HepG2 (cell line): ENCODE results near the gene ATP8B1. TPM values are rescaled to one million over a fixed set of nuclear protein-coding genes. Genes with fewer than 3 reads are reported as not detected.

Experiments used
- ATAC-seq: fragments of 200-7000 bp; cut with Tn5 transposase; 3 replicates; pipeline ENCODE4 v1.9.1; 2020; ENCODE audit warnings: mild to moderate bottlenecking, moderate library complexity
- BruUV-seq: library from RNA; stranded (reverse); fragments of 400-500 nt; replicated peaks from 2 replicates; lab custom pipeline; 2021; lab: Mats Ljungman, UMichigan
- CTCF ChIA-PET: fragments of 300-600 bp; formaldehyde crosslinking; extraction: SDS; loops from one replicate; lab custom pipeline; 2021; ENCODE audit warnings: low total read pairs, inconsistent platforms, low intra/inter-chr PET ratio; lab: Yijun Ruan, JAX
- POLR2A ChIA-PET: fragments of 350-600 bp; sonication (Branson Sonifier 250); formaldehyde crosslinking; loops from one replicate; lab custom pipeline; 2020; ENCODE audit warnings: antibody characterized with exemption, inconsistent platforms; lab: Yijun Ruan, JAX
- DNase-seq: peaks from one replicate; pipeline ENCODE4 v3.0.0-alpha.2; 2015; ENCODE audit warnings: low spot score
- FAIRE-seq: peaks from 3 replicates; lab custom pipeline; 2011; peaks lifted over from hg19 to GRCh38; lab: Jason Lieb, UNC
- H2AFZ ChIP-seq: one replicate; pipeline ENCODE4 v1.6.1; 2011; ENCODE audit warnings: low read length, inconsistent platforms
- H3K27ac ChIP-seq: fragments of 300-600 bp; 3 replicates; pipeline ENCODE4 v1.8.0; 2011; ENCODE audit warnings: mixed run types, mild to moderate bottlenecking, mixed read lengths, low read length, inconsistent platforms; ENCODE audit not compliant: insufficient read depth; ENCODE audit errors: extremely low read length
- H3K27me3 ChIP-seq, 2 experiments: fragments of 200-600 bp in 1 of 2; 2 replicates in 1 of 2; 3 replicates in 1 of 2; pipeline versions ENCODE4 v1.6.0 to v1.8.0; 2011; ENCODE audit warnings: low read length in 2 of 2, mild to moderate bottlenecking in 2 of 2, moderate library complexity in 2 of 2, inconsistent platforms in 1 of 2; ENCODE audit not compliant: insufficient read depth in 2 of 2, control insufficient read depth in 1 of 2
- H3K36me3 ChIP-seq, 2 experiments: fragments of 200-600 bp in 1 of 2; replicated peaks in 1 of 2; 2 replicates in 1 of 2; 3 replicates in 1 of 2; pipeline versions ENCODE4 v1.5.1 to v1.8.0; 2011; ENCODE audit warnings: low read length in 2 of 2, inconsistent platforms in 1 of 2; ENCODE audit not compliant: insufficient read depth in 2 of 2, control insufficient read depth in 1 of 2
- H3K4me1 ChIP-seq: 2 replicates; pipeline ENCODE4 v1.5.1; 2012; ENCODE audit warnings: low read length, inconsistent platforms; ENCODE audit not compliant: insufficient read depth
- H3K4me2 ChIP-seq: 2 replicates; pipeline ENCODE4 v1.6.0; 2011; ENCODE audit warnings: low read depth, low read length, inconsistent platforms
- H3K4me3 ChIP-seq, 3 experiments: fragments of 200-600 bp in 1 of 3; sonication (generic), shearing (Covaris generic) in 1 of 3; replicated peaks in 1 of 3; 2 replicates each; pipeline ENCODE4 v1.5.1; 2011 to 2016; ENCODE audit warnings: low read length in 3 of 3, inconsistent platforms in 2 of 3, low read depth in 2 of 3, mild to moderate bottlenecking in 2 of 3, control low read depth in 1 of 3, mixed read lengths in 1 of 3; ENCODE audit not compliant: insufficient read depth in 1 of 3
- H3K79me2 ChIP-seq: one replicate; pipeline ENCODE4 v1.6.1; 2011; ENCODE audit warnings: low read length, inconsistent platforms; ENCODE audit not compliant: insufficient read depth
- H3K9ac ChIP-seq: 2 replicates; pipeline ENCODE4 v1.6.0; 2011; ENCODE audit warnings: mild to moderate bottlenecking, low read depth, low read length, inconsistent platforms; ENCODE audit not compliant: insufficient read depth
- H3K9me3 ChIP-seq: 2 replicates; pipeline ENCODE4 v1.5.1; 2012; ENCODE audit warnings: mild to moderate bottlenecking, low read length
- H4K20me1 ChIP-seq: 2 replicates; pipeline ENCODE4 v1.6.0; 2011; ENCODE audit warnings: inconsistent platforms, mild to moderate bottlenecking, low read length, moderate library complexity; ENCODE audit not compliant: insufficient read depth
- FOXA3 ChIP-seq: IDR thresholded peaks from 2 replicates; pipeline ENCODE4 v1.6.1; 2016; ENCODE audit warnings: missing genetic modification reagents, missing compliant biosample characterization
- KDM4B ChIP-seq: sonication (generic); formaldehyde crosslinking; IDR thresholded peaks from 2 replicates; pipeline ENCODE4 v1.4.0; 2020; ENCODE audit warnings: missing genetic modification reagents
- NFE2 ChIP-seq: sonication (generic); formaldehyde crosslinking; IDR thresholded peaks from 2 replicates; pipeline ENCODE4 v1.4.0; 2020; ENCODE audit warnings: missing genetic modification reagents
- SMAD1 ChIP-seq: sonication (generic); formaldehyde crosslinking; IDR thresholded peaks from 2 replicates; pipeline ENCODE4 v1.4.0; 2020; ENCODE audit warnings: missing genetic modification reagents, low read depth, mild to moderate bottlenecking, borderline replicate concordance
- TBP ChIP-seq: sonication (generic); formaldehyde crosslinking; IDR thresholded peaks from 2 replicates; pipeline ENCODE4 v1.5.0; 2020; ENCODE audit warnings: missing genetic modification reagents
- ZMYM2 ChIP-seq: sonication (generic); formaldehyde crosslinking; IDR thresholded peaks from 2 replicates; pipeline ENCODE4 v1.8.0; 2022; ENCODE audit warnings: mild to moderate bottlenecking, missing genetic modification reagents
- ZNF747 ChIP-seq: sonication (generic); formaldehyde crosslinking; IDR thresholded peaks from 2 replicates; pipeline ENCODE4 v1.8.1; 2023; ENCODE audit warnings: missing genetic modification reagents, mild to moderate bottlenecking, borderline replicate concordance
- WGBS: methylation state at CpG from one replicate; pipeline ENCODE4 v1.1.6; 2017; ENCODE audit warnings: low lambda C conversion rate; 5-methylcytosine and 5-hydroxymethylcytosine counted together
- in situ Hi-C: cut with HindIII; loops from 2 replicates; pipeline ENCODE4 v1.10.0; 2017; ENCODE audit warnings: low pct_unique_long_range_greater_than_20kb; ENCODE audit not compliant: extremely low pct_ligation_motif_present
- intact Hi-C: fragments of 100-400 bp; cut with micrococcal nuclease; formaldehyde crosslinking; loops from one replicate; pipeline ENCODE4 v1.10.0; 2022; ENCODE audit not compliant: unreplicated experiment
- polyA plus RNA-seq, 8 experiments: library from polyadenylated mRNA; depleted of rRNA in 3 of 8; stranded (reverse) in 7 of 8; unstranded in 1 of 8; fragments of >200 nt; fragmentation: Illumina TruSeq in 4 of 8; extraction: Trizol in 4 of 8; gene quantifications; 2 replicates each; pipeline versions ENCODE4 v1.2.1 to v1.2.3, GENCODE V29; 2011 to 2016; ENCODE audit warnings: low read depth in 4 of 8, missing spikeins in 1 of 8, mixed read lengths in 1 of 8; ENCODE audit not compliant: insufficient read depth in 1 of 8
- total RNA-seq, 5 experiments: library from RNA; depleted of rRNA; stranded (reverse); fragments of >200 nt; fragmentation: Illumina TruSeq; extraction: Trizol; gene quantifications; 2 replicates each; pipeline ENCODE4 v1.2.3, GENCODE V29; 2016; ENCODE audit warnings: low read depth in 1 of 5
- TF ChIP-seq, protein P1 (sequence below): sonication (generic); formaldehyde crosslinking; IDR thresholded peaks from 2 replicates; pipeline ENCODE4 v1.4.0; 2020; ENCODE audit warnings: missing genetic modification reagents
- TF ChIP-seq, protein P2 (sequence below): sonication (generic); formaldehyde crosslinking; IDR thresholded peaks from 2 replicates; pipeline ENCODE4 v1.4.0; 2020; ENCODE audit warnings: missing genetic modification reagents

ATP8B1 gene
- total and polyA plus RNA-seq, 2 of the 13 experiments (the other 11 are each of a cell fraction or from before 2014, with no cell fraction given): 2.8 to 4.0 TPM

DNA sequence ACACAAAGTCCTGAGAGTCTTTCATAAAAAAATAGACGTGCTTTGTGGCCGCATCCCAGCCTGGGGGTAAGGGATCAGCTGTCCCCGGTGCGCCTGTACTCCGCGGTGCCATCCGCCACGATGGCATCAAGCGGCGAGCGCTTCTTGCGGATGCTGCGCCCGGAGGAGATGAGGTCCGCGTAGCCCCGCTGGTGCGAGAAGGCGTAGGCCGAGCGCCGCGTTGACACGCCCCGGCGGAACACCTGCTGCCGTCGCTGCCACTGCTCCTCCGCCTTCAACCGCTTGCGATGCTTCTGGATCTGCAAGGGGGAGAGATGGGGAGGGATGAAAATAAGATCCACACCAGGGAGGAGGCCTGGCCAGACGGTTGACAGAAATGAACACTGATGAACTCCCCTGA is 154.7 kb downstream of the ATP8B1 start:
- no peaks in the 10 kb centered on the region for H4K20me1 ChIP-seq
- BruUV-seq: no TSS peak

More for the DNA sequence above, 154.7 kb downstream of the ATP8B1 start:
- POLR2A ChIA-PET: no interaction called here
- H3K9me3 ChIP-seq: no peaks in the 10 kb centered on the region
- no peak overlapping the region for H3K4me3 ChIP-seq
- H3K9ac ChIP-seq: no peak overlapping the region
- DNase-seq (no peak), FAIRE-seq (no peak), ATAC-seq (no peak)
- no peak overlapping the region for H3K27ac ChIP-seq
- H3K79me2 ChIP-seq: no peaks in the 10 kb centered on the region
- TF ChIP-seq FOXA3 (CRISPR knock-in tag): no peak
- TF ChIP-seq TBP (CRISPR knock-in tag): no peak
- TF ChIP-seq ZNF747 (CRISPR knock-in tag): no peak
- TF ChIP-seq KDM4B (CRISPR knock-in tag): no peak
- no peak for TF ChIP-seq SMAD1
- no peak for TF ChIP-seq ZMYM2 (CRISPR knock-in tag)
- TF ChIP-seq NFE2 (CRISPR knock-in tag): no peak
- TF ChIP-seq, protein P1, sequence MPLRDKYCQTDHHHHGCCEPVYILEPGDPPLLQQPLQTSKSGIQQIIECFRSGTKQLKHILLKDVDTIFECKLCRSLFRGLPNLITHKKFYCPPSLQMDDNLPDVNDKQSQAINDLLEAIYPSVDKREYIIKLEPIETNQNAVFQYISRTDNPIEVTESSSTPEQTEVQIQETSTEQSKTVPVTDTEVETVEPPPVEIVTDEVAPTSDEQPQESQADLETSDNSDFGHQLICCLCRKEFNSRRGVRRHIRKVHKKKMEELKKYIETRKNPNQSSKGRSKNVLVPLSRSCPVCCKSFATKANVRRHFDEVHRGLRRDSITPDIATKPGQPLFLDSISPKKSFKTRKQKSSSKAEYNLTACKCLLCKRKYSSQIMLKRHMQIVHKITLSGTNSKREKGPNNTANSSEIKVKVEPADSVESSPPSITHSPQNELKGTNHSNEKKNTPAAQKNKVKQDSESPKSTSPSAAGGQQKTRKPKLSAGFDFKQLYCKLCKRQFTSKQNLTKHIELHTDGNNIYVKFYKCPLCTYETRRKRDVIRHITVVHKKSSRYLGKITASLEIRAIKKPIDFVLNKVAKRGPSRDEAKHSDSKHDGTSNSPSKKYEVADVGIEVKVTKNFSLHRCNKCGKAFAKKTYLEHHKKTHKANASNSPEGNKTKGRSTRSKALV (CRISPR knock-in tag): no peak
- TF ChIP-seq, protein P2, sequence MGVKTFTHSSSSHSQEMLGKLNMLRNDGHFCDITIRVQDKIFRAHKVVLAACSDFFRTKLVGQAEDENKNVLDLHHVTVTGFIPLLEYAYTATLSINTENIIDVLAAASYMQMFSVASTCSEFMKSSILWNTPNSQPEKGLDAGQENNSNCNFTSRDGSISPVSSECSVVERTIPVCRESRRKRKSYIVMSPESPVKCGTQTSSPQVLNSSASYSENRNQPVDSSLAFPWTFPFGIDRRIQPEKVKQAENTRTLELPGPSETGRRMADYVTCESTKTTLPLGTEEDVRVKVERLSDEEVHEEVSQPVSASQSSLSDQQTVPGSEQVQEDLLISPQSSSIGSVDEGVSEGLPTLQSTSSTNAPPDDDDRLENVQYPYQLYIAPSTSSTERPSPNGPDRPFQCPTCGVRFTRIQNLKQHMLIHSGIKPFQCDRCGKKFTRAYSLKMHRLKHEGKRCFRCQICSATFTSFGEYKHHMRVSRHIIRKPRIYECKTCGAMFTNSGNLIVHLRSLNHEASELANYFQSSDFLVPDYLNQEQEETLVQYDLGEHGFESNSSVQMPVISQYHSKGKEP (CRISPR knock-in tag): no peak
- intact Hi-C loops (no loop called here), in situ Hi-C loops (no loop called here)
- 96% methylated on average over 32 of the region's 32 CpGs for WGBS
- CTCF ChIA-PET: no interaction called here
- H2AFZ ChIP-seq: no peak overlapping the region
- no peaks in the 10 kb centered on the region for H3K4me1 ChIP-seq
- no peaks in the 10 kb centered on the region for H3K27me3 ChIP-seq
- no peaks in the 10 kb centered on the region for H3K36me3 ChIP-seq
- H3K4me2 ChIP-seq: no peak overlapping the region
